ENCODE results near the gene TMEM255B. TPM values are rescaled to one million over a fixed set of nuclear protein-coding genes. Genes with fewer than 3 reads are reported as not detected.

TMEM255B gene
- total RNA-seq = 0.42 and 1.7 TPM in 2 replicates

GRCh38 chr13:113758651-113759524, at the start of gene TMEM255B:
TMEM255B (plus strand) TSS chr13:113759226; CDS start chr13:113759270, 44 bp downstream.

GRCh38 chr13:113863524-113864272, 104.7 kb downstream of the TMEM255B start, which contains the start of gene GAS6:
GAS6 (minus strand) TSS chr13:113864076; CDS start chr13:113863920, 156 bp downstream.

Other genes with a start within 250 kb of the TMEM255B start
- 64.1 and 85.5 TPM in 2 replicates for gene TFDP1, start 174.5 kb upstream of the TMEM255B start, total RNA-seq
- not detected in 2 replicates for gene ATP4B, start 101.0 kb upstream of the TMEM255B start, total RNA-seq
- gene GRK1, start 92.0 kb upstream of the TMEM255B start, total RNA-seq = not detected in 2 replicates
- 118 and 128 TPM in 2 replicates for gene GAS6, start 104.8 kb downstream of the TMEM255B start, total RNA-seq
- gene C13orf46, start 214.8 kb downstream of the TMEM255B start, total RNA-seq = not detected in 2 replicates